Measurements from ENCODE around the gene GLTPD2.

GLTPD2 gene

GRCh38 chr17:4788807-4789700, at the start of gene GLTPD2:
GLTPD2 (plus strand) TSS chr17:4788964; CDS start chr17:4789012, 48 bp downstream.
- no peak for DNase-seq (ENCODE audit: low read depth)

- no peak for DNase-seq (ENCODE audit: low read depth)
Measured at GRCh38 chr17:4739122-4740024, 49.4 kb upstream of the GLTPD2 start, which contains the start of the genes CXCL16 and ZMYND15. CXCL16 (minus strand) TSS chr17:4739928; CDS start chr17:4739339, 589 bp downstream. ZMYND15 (plus strand) TSS chr17:4739833; CDS start chr17:4740549, 716 bp downstream.

GRCh38 chr17:4740025-4740351, 48.8 kb upstream of the GLTPD2 start:
- DNase-seq (ENCODE audit: low read depth) = no peak

- no peak for DNase-seq (ENCODE audit: low read depth)
Measured at GRCh38 chr17:4740584-4740983, 48.2 kb upstream of the GLTPD2 start.

- DNase-seq (ENCODE audit: low read depth) = no peak
Measured at GRCh38 chr17:4741544-4741943, 47.2 kb upstream of the GLTPD2 start.

GRCh38 chr17:4742133-4742532, 46.6 kb upstream of the GLTPD2 start:
- no peak for DNase-seq (ENCODE audit: low read depth)

- no peak for DNase-seq (ENCODE audit: low read depth)
Measured at GRCh38 chr17:4742629-4743028, 46.1 kb upstream of the GLTPD2 start.

GRCh38 chr17:4743216-4743615, 45.5 kb upstream of the GLTPD2 start:
- DNase-seq (ENCODE audit: low read depth) = no peak

GRCh38 chr17:4743898-4744297, 44.9 kb upstream of the GLTPD2 start:
- no peak for DNase-seq (ENCODE audit: low read depth)

GRCh38 chr17:4744999-4745969, 43.5 kb upstream of the GLTPD2 start:
- DNase-seq (ENCODE audit: low read depth) = no peak

- no peak for DNase-seq (ENCODE audit: low read depth)
Measured at GRCh38 chr17:4747847-4748246, 40.9 kb upstream of the GLTPD2 start.

- DNase-seq (ENCODE audit: low read depth) = no peak
Measured at GRCh38 chr17:4748686-4749085, 40.1 kb upstream of the GLTPD2 start.

- no peak for DNase-seq (ENCODE audit: low read depth)
Measured at GRCh38 chr17:4750606-4751005, 38.2 kb upstream of the GLTPD2 start.

GRCh38 chr17:4751932-4752331, 36.8 kb upstream of the GLTPD2 start:
- no peak for DNase-seq (ENCODE audit: low read depth)

GRCh38 chr17:4753392-4753791, 35.4 kb upstream of the GLTPD2 start:
- no peak for DNase-seq (ENCODE audit: low read depth)

GRCh38 chr17:4759776-4760236, 29.0 kb upstream of the GLTPD2 start:
- DNase-seq (ENCODE audit: low read depth) = no peak

GRCh38 chr17:4764595-4764994, 24.2 kb upstream of the GLTPD2 start:
- DNase-seq (ENCODE audit: low read depth) = no peak

- DNase-seq (ENCODE audit: low read depth) = no peak
Measured at GRCh38 chr17:4766201-4766600, 22.6 kb upstream of the GLTPD2 start.

- no peak for DNase-seq (ENCODE audit: low read depth)
Measured at GRCh38 chr17:4766723-4767122, 22.0 kb upstream of the GLTPD2 start.

- no peak for DNase-seq (ENCODE audit: low read depth)
Measured at GRCh38 chr17:4768298-4768697, 20.5 kb upstream of the GLTPD2 start.

- no peak for DNase-seq (ENCODE audit: low read depth)
Measured at GRCh38 chr17:4769628-4770027, 19.1 kb upstream of the GLTPD2 start.

Data from activated gamma-delta T cell treated with anti-CD3 and anti-CD28 coated beads, Interleukin-2, amount 50 U/mL, for 16 hours (primary cell).